Activated CD8-positive, alpha-beta memory T cell treated with anti-CD3 and anti-CD28 coated beads, Interleukin-2, amount 10 ng/mL, durations not matched to agents 7 days and 5 days (primary cell): ENCODE data around the gene DOCK9. TPM values are rescaled to one million over a fixed set of nuclear protein-coding genes. Genes with fewer than 3 reads are reported as not detected.

Experiments
- ATAC-seq: fragments of 150-1000 bp; cut with Tn5 transposase; one replicate; pipeline ENCODE4 v1.10.0; 2021; ENCODE audit warnings: moderate library complexity
- CTCF ChIA-PET: fragments of 350-600 bp; sonication (Branson Sonifier 250); formaldehyde crosslinking; loops from one replicate; lab custom pipeline; 2021; ENCODE audit warnings: antibody characterized with exemption; lab: Charles Lee
- DNase-seq: peaks from one replicate; pipeline ENCODE4 v3.0.0-alpha.2; 2020
- H3K27ac Mint-ChIP-seq: one replicate; pipeline ENCODE4 v1.8.0; 2021; ENCODE audit warnings: mild to moderate bottlenecking, mixed read lengths
- H3K27me3 Mint-ChIP-seq: one replicate; pipeline ENCODE4 v1.8.0; 2021; ENCODE audit warnings: mixed read lengths
- H3K36me3 Mint-ChIP-seq: one replicate; pipeline ENCODE4 v1.8.0; 2021; ENCODE audit warnings: mild to moderate bottlenecking, mixed read lengths
- H3K4me1 Mint-ChIP-seq: one replicate; pipeline ENCODE4 v1.8.0; 2021; ENCODE audit warnings: mixed read lengths
- H3K4me3 Mint-ChIP-seq: one replicate; pipeline ENCODE4 v1.8.0; 2021; ENCODE audit warnings: mild to moderate bottlenecking, moderate library complexity, mixed read lengths
- H3K9me3 Mint-ChIP-seq: one replicate; pipeline ENCODE4 v1.8.0; 2022; ENCODE audit warnings: low read depth, mixed read lengths
- total RNA-seq, 2 experiments: library from RNA; stranded (reverse); gene quantifications; one replicate each; pipeline ENCODE4 v1.2.3, GENCODE V29; 2021

The DOCK9 gene
- total RNA-seq, 2 experiments from 2014 or later: 37.5 to 79.9 TPM

GRCh38 chr13:98829541-98829940 is 148.3 kb downstream of the DOCK9 start:
- Mint-ChIP-seq H3K9me3 (no peaks in the 10 kb centered on the region), H3K27ac (no peak overlapping the region), H3K4me3 (no peak overlapping the region), H3K27me3 (no peaks in the 10 kb centered on the region), H3K36me3 (peaks cover 35% of the 10 kb centered on the region), H3K4me1 (peaks cover 13% of the 10 kb centered on the region)
- no peak for ATAC-seq
- DNase-seq: no peak
- CTCF ChIA-PET: interaction anchor here (3.7 kb wide), 1 partner anchor 10 kb away, joined by 15 read pairs; no protein-coding TSS in a partner anchor

GRCh38 chr13:98828614-98829013 is 149.2 kb downstream of the DOCK9 start:
- Mint-ChIP-seq H3K4me3 (no peak overlapping the region), H3K4me1 (peaks cover 13% of the 10 kb centered on the region), H3K36me3 (peaks cover 35% of the 10 kb centered on the region), H3K27ac (no peak overlapping the region), H3K27me3 (no peaks in the 10 kb centered on the region), H3K9me3 (no peaks in the 10 kb centered on the region)
- DNase-seq (no peak), ATAC-seq (no peak)
- CTCF ChIA-PET: interaction anchor here (1.0 to 3.7 kb wide), 3 partner anchors 11 to 14 kb away, joined by 4 to 15 read pairs (median 5); no protein-coding TSS in a partner anchor

GRCh38 chr13:98827449-98827848 is 150.4 kb downstream of the DOCK9 start:
- H3K36me3 Mint-ChIP-seq: peaks cover 39% of the 10 kb centered on the region
- no peaks in the 10 kb centered on the region for H3K27me3 Mint-ChIP-seq
- CTCF ChIA-PET: interaction anchor here (0.6 to 1.9 kb wide), 3 partner anchors 12 to 190 kb away, joined by 3 to 5 read pairs (median 4); no protein-coding TSS in a partner anchor

GRCh38 chr13:98826146-98826545 is 151.7 kb downstream of the DOCK9 start:
- no peak for ATAC-seq
- Mint-ChIP-seq H3K4me1 (peaks cover 13% of the 10 kb centered on the region), H3K27ac (no peak overlapping the region), H3K27me3 (no peaks in the 10 kb centered on the region), H3K9me3 (no peaks in the 10 kb centered on the region), H3K36me3 (peaks cover 42% of the 10 kb centered on the region), H3K4me3 (no peak overlapping the region)
- CTCF ChIA-PET: interaction anchor here (1.9 kb wide), 1 partner anchor 13 kb away, joined by 4 read pairs; no protein-coding TSS in a partner anchor
- no peak for DNase-seq

More at GRCh38 chr13:98827449-98827848, 150.4 kb downstream of the DOCK9 start:
- peaks cover 13% of the 10 kb centered on the region for H3K4me1 Mint-ChIP-seq
- DNase-seq: no peak
- no peak overlapping the region for H3K27ac Mint-ChIP-seq
- no peaks in the 10 kb centered on the region for H3K9me3 Mint-ChIP-seq
- ATAC-seq: no peak
- no peak overlapping the region for H3K4me3 Mint-ChIP-seq

- no peaks in the 10 kb centered on the region for H3K27me3 Mint-ChIP-seq
- H3K4me3 Mint-ChIP-seq: no peak overlapping the region
- H3K4me1 Mint-ChIP-seq: peaks cover 13% of the 10 kb centered on the region
- no peaks in the 10 kb centered on the region for H3K9me3 Mint-ChIP-seq
- peaks cover 39% of the 10 kb centered on the region for H3K36me3 Mint-ChIP-seq
- DNase-seq: no peak
- CTCF ChIA-PET: interaction anchor here (1.2 to 1.9 kb wide), 2 partner anchors 17 to 44 kb away, joined by 3 to 5 read pairs; no protein-coding TSS in a partner anchor
- ATAC-seq: no peak
- H3K27ac Mint-ChIP-seq: no peak overlapping the region
Measured at GRCh38 chr13:98825659-98826058, 152.2 kb downstream of the DOCK9 start.

DNA sequence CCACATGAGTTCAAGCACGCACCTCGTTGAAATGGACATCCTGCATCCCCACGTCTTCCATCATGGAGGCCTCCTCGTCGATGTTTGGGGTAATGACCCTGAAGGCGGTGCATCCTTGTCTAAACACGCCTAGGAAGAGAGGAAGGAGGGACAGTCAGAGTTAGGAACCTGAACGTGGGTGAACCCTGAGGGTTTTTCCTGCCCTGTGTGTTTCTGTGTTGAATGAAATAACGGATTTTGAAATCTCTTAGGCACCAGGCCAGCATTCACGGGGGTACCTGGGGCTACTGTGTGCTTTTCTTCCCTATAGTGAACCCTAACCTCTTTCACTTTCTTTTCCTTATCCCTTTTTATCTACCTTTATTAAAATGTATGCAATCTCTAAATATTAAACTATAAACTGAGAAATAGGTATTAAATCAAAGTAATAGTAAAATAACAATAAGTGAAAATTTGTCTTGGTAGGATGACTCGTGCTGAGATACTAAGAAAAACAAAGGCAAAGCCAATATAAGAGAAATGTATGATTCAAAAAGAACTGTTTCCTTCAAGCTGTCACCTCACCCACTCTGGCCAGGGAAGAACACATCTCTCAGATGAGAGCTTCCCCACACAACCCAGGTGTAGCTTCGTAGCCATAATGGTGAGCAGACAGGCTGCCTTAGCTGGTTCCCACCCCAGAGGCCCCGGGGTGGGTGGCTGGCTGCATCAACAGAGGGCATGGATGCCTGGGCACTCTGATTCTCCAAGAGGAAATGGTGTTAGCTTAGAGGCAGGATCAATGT is 153.3 kb downstream of the DOCK9 start:
- H3K4me1 Mint-ChIP-seq: peaks cover 13% of the 10 kb centered on the region
- CTCF ChIA-PET: interaction anchor here (1.2 to 1.9 kb wide), 2 partner anchors 18 to 45 kb away, joined by 3 to 5 read pairs; no protein-coding TSS in a partner anchor
- no peaks in the 10 kb centered on the region for H3K27me3 Mint-ChIP-seq
- no peak for DNase-seq
- no peak for ATAC-seq
- H3K27ac Mint-ChIP-seq: no peak overlapping the region
- H3K9me3 Mint-ChIP-seq: no peaks in the 10 kb centered on the region
- peaks cover 34% of the 10 kb centered on the region for H3K36me3 Mint-ChIP-seq
- no peak overlapping the region for H3K4me3 Mint-ChIP-seq

GRCh38 chr13:98823442-98823841 is 154.4 kb downstream of the DOCK9 start:
- peaks cover 25% of the 10 kb centered on the region for H3K36me3 Mint-ChIP-seq
- no peak overlapping the region for H3K4me3 Mint-ChIP-seq
- H3K27ac Mint-ChIP-seq: no peak overlapping the region
- H3K4me1 Mint-ChIP-seq: peaks cover 13% of the 10 kb centered on the region
- CTCF ChIA-PET: interaction anchor here (1.9 kb wide), 1 partner anchor 19 kb away, joined by 5 read pairs; no protein-coding TSS in a partner anchor
- H3K27me3 Mint-ChIP-seq: no peaks in the 10 kb centered on the region
- ATAC-seq (no peak), DNase-seq (no peak)
- no peaks in the 10 kb centered on the region for H3K9me3 Mint-ChIP-seq

- no peak overlapping the region for H3K4me3 Mint-ChIP-seq
- DNase-seq: no peak
- H3K9me3 Mint-ChIP-seq: no peaks in the 10 kb centered on the region
- H3K27ac Mint-ChIP-seq: no peak overlapping the region
- no peaks in the 10 kb centered on the region for H3K27me3 Mint-ChIP-seq
- H3K4me1 Mint-ChIP-seq: peaks cover 10% of the 10 kb centered on the region
- ATAC-seq: no peak
- peaks cover 17% of the 10 kb centered on the region for H3K36me3 Mint-ChIP-seq
- CTCF ChIA-PET: no interaction called here
Measured at GRCh38 chr13:98822225-98822606, 155.6 kb downstream of the DOCK9 start.

DNA sequence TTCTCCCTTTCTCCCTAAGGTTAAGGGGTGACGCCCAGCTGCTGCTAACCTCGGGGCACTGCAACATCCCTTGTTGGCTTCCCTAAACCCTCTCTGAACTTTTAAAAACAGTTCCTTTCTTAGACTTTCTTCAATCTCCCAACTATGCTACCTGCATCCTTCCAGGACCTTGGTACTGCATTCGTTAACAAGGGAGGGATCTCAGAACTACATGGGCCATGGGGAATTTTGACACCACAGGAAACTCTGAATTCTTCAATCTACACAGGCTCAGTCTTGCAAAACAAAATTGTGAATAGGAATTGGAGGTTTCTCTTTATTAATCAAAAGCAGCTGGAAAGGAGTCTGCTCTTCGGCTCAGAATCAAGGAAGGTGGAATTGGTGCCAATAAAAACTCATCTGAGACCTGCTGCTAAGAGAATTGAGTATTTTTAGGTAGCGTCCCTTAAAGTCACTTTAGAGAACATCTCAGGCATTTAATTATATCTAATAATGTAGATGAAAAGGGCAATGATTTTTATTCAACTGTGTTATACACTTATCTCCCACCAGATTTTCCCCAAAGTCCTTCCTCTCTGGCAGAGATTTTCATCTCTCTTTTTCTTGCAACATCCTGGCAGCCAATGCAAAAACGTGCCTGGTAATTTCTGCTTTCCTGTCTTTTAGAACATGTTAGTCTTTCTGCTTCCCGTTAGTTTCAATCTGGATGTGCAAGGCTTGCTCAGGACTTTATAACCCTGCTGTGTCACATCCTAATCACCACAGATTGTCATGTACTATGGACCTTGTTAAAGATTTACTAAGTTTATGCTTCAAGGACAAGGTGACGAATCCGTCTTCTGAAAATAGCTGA is 156.3 kb downstream of the DOCK9 start:
- ATAC-seq (no peak), DNase-seq (no peak)
- Mint-ChIP-seq H3K27ac (no peak overlapping the region), H3K4me3 (no peak overlapping the region), H3K4me1 (peaks cover 10% of the 10 kb centered on the region), H3K36me3 (peaks cover 15% of the 10 kb centered on the region), H3K27me3 (no peaks in the 10 kb centered on the region), H3K9me3 (no peaks in the 10 kb centered on the region)
- CTCF ChIA-PET: interaction anchor here (1.2 to 3.2 kb wide), 2 partner anchors 19 to 22 kb away, joined by 3 to 10 read pairs; no protein-coding TSS in a partner anchor

DNA sequence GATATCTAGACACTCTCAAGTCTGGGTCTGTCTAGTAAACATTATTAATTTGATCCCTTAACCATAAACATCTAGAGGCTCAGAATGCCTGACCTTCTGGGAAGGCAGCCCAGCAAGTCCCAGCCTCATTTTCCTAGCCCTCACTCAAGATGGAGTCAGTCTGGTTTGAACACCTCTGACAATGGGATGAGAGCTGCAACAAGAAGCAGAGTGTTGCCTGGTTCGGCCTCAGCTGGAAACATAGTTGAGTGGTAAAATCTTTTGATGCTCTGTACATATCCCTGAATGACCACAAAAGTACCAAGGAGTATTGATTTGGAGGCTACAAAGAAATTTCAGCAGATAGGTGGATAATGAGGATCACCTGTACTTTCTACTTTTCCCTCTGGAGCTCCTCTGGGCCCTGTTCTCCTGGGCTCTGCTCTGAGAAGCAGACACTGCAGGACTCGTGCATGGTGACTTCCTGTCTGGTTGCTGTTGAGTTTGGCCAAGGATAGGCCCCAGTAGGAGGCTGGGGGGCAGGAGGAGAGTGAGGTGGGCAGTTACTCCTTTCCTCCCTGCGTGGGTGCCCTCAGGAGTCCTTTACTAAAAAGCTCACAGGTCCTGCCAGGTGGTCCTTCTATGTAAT is 157.0 kb downstream of the DOCK9 start:
- DNase-seq (no peak), ATAC-seq (no peak)
- Mint-ChIP-seq H3K4me1 (peaks cover 8% of the 10 kb centered on the region), H3K27ac (no peak overlapping the region), H3K27me3 (no peaks in the 10 kb centered on the region), H3K9me3 (no peaks in the 10 kb centered on the region), H3K36me3 (peaks cover 17% of the 10 kb centered on the region), H3K4me3 (no peak overlapping the region)
- CTCF ChIA-PET: interaction anchor here (1.2 to 3.2 kb wide), 2 partner anchors 20 to 22 kb away, joined by 3 to 10 read pairs; no protein-coding TSS in a partner anchor

DNA sequence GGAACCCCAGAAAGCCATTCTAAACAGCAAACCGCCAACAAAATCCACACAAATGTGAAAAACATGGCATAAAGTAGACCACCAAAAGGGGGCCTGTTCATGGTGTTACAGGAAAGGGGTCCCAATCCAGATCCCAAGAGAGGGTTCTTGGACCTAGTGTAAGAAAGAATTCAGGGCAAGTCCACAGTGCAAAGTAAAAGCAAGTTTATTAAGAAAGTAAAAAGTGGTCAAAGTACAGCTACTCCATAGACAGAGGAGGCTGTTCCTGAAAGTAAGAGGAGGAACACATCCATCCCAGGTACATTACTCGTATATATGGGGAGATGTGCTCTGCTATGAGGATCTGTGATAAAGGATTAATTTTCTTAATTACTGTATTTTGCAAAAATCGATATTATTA is 157.6 kb downstream of the DOCK9 start:
- no peak for DNase-seq
- Mint-ChIP-seq H3K9me3 (no peaks in the 10 kb centered on the region), H3K27me3 (no peaks in the 10 kb centered on the region), H3K36me3 (peaks cover 17% of the 10 kb centered on the region), H3K4me3 (no peak overlapping the region), H3K27ac (no peak overlapping the region), H3K4me1 (peaks cover 6% of the 10 kb centered on the region)
- ATAC-seq: no peak
- CTCF ChIA-PET: interaction anchor here (1.1 to 3.2 kb wide), 3 partner anchors 21 to 23 kb away, joined by 3 to 10 read pairs (median 3); no protein-coding TSS in a partner anchor

- Mint-ChIP-seq H3K4me3 (no peak overlapping the region), H3K9me3 (no peaks in the 10 kb centered on the region), H3K27ac (no peak overlapping the region), H3K36me3 (peaks cover 14% of the 10 kb centered on the region), H3K4me1 (no peaks in the 10 kb centered on the region), H3K27me3 (no peaks in the 10 kb centered on the region)
- CTCF ChIA-PET: interaction anchor here (1.1 to 3.2 kb wide), 2 partner anchors 21 to 23 kb away, joined by 3 to 10 read pairs; no protein-coding TSS in a partner anchor
- no peak for DNase-seq
- ATAC-seq: no peak
Measured at GRCh38 chr13:98819382-98820010, 158.4 kb downstream of the DOCK9 start.
